IPS DF 19.7 (cell line): ENCODE measurements around the gene NAB1.

Experiments
- DNase-seq: peaks from one replicate; pipeline ENCODE4 v3.0.0-alpha.2; 2013; ENCODE audit warnings: low read depth, low spot score

NAB1 gene

DNA sequence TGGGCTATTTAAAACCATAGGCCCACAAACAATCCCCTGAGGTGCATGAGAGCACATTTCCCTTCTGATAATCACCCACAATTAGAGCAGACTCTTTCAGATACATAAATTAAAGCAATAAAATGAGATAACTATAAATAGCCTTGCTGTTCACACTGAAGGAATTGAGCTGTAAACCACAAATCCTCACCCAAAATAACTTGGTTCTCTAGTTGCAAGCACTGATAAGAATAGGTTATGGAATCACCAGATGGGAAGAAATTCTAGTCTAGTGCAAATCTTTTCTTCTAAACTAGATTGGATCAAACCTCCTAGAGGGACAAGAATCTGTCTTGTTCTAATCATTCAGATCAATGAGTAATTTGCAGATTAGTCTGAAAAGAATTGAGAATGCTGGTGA lies 64.6 kb downstream of the NAB1 start:
- DNase-seq = no peak

DNA sequence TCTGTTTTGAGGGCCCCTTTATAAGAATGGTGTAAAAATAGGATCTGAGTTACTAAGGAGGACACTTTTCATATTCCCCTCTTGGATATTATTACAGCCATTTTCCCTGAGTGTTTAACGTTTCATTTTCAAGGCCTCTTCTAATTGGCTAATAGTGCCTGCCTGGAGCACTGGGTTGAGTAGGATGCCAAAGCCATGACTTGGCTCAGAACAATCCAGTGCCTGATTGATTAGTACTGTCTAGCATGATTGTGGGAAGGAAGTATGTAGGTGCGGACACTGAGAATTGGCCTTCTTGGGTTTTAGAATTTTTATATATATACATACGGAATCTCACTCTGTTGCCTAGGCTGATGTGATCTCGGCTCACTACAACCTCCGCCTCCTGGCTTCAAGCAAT lies 66.1 kb downstream of the NAB1 start:
- no peak for DNase-seq

DNA sequence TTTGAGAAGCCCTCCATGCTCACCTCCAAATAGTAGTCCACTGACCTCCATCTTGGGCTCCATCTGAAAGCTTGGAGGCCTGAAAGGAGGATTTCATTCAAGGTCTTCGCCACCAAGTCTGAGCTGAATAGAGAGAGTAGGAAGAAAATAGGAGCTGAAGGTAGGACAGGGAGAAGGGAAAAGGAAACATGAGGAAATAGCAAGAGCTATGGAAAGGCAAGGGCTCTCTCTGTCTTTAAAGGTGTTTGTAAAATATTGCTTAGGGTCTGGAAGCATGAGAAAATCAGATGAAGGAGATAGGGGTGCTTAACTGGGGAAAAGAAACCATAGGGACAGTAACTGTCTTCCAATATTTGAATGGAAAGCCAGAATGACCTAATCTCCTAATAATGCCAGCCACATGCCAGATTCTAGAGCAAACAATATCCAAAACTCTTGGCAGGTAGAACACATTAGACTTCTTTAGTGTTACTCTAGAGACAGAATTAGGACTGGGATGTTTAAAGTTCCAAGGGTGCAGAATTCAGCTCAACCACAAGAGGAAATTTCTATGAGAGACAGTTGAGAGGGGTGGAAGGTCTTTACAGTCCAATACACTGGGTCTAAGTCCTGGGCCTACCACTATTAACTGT lies 67.4 kb downstream of the NAB1 start:
- no peak for DNase-seq

DNA sequence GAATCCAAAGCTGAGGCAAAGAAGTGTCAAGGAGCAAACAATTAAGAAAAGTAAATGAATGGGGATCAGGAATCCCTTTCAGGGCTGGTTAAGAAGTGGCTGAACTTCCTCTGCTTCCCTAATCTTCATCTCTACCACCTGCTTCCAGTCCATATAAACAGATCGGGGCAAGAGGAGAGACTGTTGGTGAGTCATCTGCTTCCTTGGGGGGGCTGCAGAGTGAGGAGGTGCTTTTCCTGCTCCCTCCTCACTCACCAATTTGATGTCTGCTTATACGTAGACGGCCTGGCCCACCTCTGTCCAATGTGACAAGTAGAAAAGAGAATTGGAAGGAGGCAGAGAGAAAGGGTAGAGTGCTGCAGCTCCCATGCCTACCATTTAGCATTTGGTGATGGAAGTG lies 68.4 kb downstream of the NAB1 start:
- no peak for DNase-seq

DNA sequence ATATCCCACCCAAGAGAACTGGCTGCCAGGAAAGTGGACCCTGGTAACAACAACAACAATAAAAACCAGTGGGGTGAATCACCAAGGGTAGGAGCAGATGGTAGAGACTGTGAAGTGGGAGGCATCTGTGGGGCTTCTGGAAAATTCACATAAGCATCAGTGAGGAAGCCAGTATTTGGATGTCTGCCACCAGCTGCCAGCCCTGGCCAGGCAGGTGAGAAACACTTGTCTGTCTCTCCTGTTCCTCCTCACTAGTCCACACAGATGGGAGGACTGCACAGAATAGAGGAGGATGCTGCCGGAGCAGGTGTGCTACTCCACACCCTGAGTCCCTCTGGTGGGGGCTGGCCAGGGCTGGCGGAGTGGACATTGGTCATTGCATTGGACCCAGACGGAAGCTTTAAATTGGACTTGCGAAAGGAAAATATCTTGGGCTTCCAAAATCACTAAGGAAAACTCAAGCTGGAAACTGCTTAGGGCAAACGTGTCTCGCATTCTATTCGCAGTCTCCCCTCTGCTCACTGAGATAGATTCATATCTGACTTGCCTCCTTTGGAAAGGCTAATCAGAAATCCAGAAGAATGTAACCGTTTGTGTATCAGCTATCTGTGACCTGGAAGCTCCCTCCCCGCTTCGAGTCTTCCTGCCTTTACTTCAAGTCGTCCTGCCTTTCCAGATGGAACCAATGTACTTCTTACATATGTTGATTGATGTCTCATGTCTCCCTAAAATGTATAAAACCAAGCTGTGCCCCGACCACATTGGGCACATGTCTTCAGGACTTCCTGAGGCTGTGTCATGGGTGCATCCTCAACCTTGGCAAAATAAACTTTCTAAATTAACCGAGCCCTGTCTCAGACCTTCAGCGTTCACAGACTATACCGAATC lies 69.1 kb downstream of the NAB1 start:
- no peak for DNase-seq

DNA sequence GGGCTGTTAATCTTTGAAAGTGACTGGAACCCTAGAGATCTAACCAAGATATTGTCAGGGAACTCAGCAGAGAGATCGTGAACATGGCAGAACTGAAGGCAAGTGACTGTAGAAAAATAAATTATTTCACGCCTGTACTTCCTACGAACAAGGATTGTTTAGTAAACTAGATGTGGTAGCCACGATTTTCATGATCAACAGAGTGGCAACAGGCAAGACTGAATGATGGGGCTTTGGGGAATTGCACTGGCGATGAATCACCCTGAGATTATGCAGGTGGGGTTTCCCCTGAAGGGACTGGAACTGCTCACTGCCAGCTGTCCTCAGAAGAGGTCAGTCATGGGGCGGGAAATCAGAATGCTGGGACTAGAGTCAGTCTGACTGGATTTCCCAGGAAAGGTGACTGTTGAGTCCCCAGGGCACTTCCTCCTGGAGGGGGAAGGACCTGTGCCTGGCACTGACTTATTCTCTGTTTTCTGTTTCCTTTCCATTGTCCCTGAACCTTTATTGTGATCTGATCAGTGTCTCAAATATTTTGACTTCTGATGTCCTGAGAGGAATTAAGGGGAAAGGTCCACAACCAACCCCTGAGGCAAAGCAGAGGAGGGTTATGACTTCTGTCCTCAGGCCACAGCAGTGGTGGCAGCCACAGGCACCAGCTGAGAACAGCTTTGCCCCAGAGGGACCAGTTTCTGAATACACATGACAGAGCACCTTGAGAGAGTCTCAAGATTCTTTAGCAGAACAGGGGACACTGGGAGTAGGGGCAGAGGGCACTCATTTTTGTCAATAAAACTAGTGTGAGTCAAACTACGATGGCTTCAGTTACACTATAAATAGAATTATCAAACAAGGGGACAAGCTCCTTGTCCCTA lies 70.0 kb downstream of the NAB1 start:
- DNase-seq = no peak

DNA sequence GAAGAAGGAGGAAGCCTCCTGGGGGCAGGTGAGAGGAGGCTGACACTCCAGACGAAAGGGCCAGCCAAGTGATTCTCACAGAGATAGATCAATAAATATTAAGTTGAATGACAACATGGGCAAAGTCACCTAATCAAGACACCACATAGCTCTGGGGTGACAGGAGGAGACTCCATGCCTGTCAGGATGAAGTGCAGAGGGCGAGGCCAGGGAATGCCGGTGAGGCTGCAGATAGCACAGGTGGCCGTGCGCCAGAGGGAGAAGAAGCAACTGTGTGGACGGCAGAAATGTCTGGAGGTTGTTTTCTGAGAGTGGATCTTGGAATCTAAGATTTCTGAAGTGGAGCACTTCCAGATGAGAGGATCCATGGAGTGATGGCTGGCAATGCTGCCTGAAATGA lies 71.4 kb downstream of the NAB1 start:
- DNase-seq = no peak

DNA sequence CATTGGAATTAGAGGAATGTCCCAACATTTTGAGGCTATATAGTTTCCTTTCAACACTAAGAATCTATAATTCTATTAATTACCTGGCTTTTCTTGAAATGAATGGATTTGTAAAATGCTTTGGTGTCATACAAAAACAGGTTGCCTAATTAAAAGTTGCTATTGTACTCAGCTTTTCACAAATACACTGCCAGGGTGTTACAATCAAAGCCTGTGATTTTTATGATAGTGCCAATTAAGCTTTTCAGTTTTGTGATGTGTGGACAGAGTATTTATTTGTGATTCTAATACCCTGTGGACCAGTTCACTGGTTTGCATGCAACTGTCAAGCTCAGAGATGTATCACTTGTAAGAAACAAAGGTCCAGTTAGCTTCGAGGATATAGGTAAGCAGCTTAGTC lies 71.8 kb downstream of the NAB1 start:
- DNase-seq = no peak

DNA sequence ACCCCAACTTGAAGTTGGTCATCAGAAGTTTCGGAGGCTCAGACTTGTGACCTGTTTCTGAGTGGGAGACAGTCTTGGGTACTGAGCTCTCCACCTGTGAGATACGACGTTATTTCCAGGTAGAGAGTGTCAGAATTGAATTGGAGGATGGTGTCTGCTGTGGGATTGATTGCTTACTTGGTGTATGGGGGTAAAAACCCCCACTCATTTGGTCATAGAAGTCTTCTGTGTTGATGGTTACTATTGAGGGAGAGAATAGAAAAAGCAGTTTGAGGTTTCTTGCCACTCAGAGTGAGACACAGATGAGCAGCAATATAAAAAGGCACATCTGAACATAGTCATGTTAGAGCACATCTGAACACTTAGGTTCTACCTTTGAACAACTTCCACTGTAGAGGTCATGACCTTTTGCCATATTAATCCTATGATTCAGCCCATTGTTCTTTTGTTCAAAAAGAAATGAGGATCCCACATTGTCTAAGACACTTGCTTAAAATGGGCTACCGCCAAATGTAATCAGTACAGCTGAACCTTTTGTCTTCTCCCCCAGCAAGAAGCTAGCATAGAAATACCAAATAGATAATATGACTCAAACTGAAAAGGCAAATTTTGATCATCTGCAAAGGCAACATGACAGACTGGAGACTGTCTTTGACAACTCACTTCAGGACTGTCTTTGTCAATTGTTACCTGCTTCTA lies 73.3 kb downstream of the NAB1 start:
- DNase-seq = no peak

DNA sequence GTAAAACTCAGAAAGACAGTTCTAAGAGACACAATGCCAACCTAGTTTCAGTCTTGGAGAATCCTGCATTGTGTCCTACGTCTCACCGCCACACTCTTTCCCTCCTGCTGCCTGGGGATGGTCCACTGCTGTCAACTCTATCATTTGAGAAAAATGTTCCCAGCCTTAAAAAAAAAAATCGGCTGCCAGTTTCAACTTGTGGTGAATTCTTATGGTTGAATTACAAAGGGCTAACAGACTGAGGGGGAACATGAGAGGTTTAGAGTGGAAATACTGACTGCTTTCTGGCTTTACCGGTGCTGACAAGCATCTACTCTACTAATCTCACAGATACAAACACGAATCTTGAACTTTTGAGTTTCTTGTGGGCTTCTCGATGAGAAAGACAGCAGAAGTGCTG lies 74.0 kb downstream of the NAB1 start:
- DNase-seq = no peak

DNA sequence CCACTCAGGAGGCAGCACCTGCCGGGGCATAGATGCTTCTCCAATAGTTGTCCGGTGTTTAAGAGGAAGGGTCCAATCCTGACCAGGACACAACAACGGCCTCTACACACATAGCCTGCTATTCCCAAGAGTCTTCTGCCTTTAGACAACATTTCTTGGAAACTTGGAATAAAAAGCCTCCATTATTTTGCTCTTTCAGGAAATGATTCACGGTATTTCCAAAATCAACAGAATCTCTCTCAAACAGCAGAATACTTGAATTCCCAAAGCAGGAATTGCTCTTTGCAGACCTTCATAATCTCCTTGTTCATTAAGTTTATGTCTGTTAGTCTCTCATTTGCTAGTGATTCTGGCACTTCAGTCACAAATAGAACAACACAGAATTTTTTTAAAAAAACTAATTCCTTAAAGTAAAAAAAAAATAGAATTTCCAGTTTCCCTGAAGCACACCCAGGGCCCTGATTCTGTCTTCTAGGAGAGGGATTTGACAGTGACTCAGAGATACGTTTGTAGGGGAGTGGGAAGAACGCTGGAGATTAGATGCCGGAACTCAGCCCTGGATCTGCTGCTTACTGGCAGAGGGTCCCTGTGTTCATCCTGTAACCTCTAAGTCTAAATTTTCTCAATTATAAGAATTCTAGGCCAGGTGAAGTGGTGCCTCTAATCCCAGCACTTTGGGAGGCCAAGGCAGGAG lies 74.7 kb downstream of the NAB1 start:
- DNase-seq = no peak

DNA sequence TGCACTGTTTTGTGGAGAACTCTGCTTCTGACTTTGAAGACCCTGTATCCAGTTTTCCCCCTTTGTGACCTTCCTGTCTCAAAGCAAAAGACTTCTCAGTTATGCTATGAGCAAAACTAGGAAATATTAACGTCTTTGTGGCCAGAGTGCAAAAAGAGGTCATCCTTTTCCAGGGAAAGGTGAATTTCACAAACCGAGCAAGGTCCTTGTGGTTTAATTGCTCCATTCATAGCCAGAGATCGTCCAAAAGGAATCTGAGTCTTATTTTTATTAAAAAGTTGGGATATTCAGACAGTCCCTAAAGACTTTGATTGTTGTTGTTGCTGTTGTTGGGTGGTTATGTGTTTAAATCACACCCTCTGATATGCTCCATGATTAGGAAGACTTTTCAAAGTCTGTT lies 77.4 kb downstream of the NAB1 start:
- no peak for DNase-seq

DNA sequence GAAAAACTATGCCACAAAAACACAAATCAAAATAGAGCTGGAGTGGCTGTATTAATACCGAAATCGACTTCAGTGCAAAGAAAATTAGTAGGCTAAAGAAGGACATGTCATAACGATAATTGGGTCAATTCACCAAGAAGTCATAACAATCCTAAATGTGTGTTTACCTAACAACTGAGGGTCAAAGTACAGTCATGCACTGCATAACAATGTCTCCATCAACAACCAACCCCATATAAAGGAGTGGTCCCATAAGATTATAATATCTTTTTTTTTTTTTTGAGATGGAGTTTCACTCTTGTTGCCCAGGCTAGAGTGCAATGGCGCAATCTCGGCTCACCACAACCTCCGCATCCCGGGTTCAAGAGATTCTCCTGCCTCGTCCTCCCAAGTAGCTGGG lies 87.5 kb downstream of the NAB1 start:
- no peak for DNase-seq

DNA sequence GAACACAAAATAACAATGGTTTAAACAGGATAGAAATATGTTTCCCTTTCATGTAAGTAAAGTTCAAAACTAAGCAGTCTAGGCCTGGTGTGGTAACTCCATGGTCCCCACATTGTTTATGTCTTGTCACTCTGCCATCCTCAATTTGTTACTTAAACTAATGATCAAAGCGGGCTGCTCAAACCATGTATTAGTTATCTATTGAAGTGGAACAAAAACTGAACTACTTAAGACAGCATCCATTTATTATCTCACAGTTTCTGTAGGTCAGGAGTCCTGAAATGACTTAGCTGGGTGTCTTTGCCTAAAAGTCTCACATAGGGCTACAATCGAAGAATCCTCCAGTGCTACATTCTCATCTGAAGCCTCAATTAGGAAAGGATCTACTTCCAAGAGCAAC lies 91.6 kb downstream of the NAB1 start:
- no peak for DNase-seq
